Right cardiac atrium (tissue), 5 donors: ENCODE measurements around the gene APLN. TPM values are rescaled to one million over a fixed set of nuclear protein-coding genes. Genes with fewer than 3 reads are reported as not detected.

Source experiments
- ATAC-seq, 2 donors: fragments of 200-7000 bp; cut with Tn5 transposase; one replicate each; pipeline versions ENCODE4 v1.8.0 to v1.9.1; 2020; ENCODE audit warnings: moderate library complexity in 2 of 2, mild to moderate bottlenecking in 1 of 2
- DNase-seq, 3 donors: peaks; one replicate each; pipeline ENCODE4 v3.0.0-alpha.2; 2020
- H3K27ac ChIP-seq: one replicate; pipeline ENCODE4 v1.5.1; 2013; ENCODE audit warnings: mild to moderate bottlenecking, low read length, control low read depth, moderate library complexity
- H3K27me3 ChIP-seq: one replicate; pipeline ENCODE4 v1.6.1; 2013; ENCODE audit not compliant: control insufficient read depth, insufficient read depth
- H3K4me1 ChIP-seq: one replicate; pipeline ENCODE4 v1.6.1; 2013; ENCODE audit warnings: low read length; ENCODE audit not compliant: control insufficient read depth, insufficient read depth
- H3K4me3 ChIP-seq: one replicate; pipeline ENCODE4 v1.5.1; 2013; ENCODE audit warnings: low read length, control low read depth
- H3K9me3 ChIP-seq: one replicate; pipeline ENCODE4 v1.6.1; 2013; ENCODE audit warnings: low read length; ENCODE audit not compliant: control insufficient read depth
- WGBS: extraction: QIAGEN DNeasy Blood & Tissue Kit; methylation state at CpG from one replicate; pipeline ENCODE4 v1.1.7; 2013; 5-methylcytosine and 5-hydroxymethylcytosine counted together
- intact Hi-C, 4 donors: fragments of 100-400 bp; cut with DNase I; formaldehyde crosslinking; loops; one replicate each; pipeline versions ENCODE4 v1.11.0 to v1.14.0; 2022 to 2023
- polyA plus RNA-seq: library from polyadenylated mRNA; stranded (reverse); fragments of 200-250 nt; gene quantifications from one replicate; pipeline ENCODE4 v1.2.3, GENCODE V29; 2013
- total RNA-seq, 4 donors: library from RNA; stranded (reverse); fragmentation: NEBNext Ultra II Directional; extraction: Animal tissue kit (Norgen Biotek cat#: 25700); gene quantifications; one replicate each; pipeline ENCODE4 v1.2.1, GENCODE V29; 2021
- donor health status: healthy with polysubstance abuse.
- donor health status: DM: no; HTN: yes; CAD: no.
- donor health status: DM: no; HTN: no; CAD: no.
- donor health status: DM: no; HTN: yes; CAD: no; lungs with severe emphysema.
- donor health status: DM: yes; HTN: yes; CAD: no.

The APLN gene
- total and polyA plus RNA-seq, 5 donors: 4.0 to 10.5 (median 7.0) TPM

- no peaks in the 10 kb centered on the region for H3K27me3 ChIP-seq
- intact Hi-C loops: no loop called here
- DNase-seq (no peak), ATAC-seq (no peak)
- 84% methylated on average over 5 of the region's 5 CpGs for WGBS
- H3K9me3 ChIP-seq: no peaks in the 10 kb centered on the region
- peaks cover 2% of the 10 kb centered on the region for H3K4me1 ChIP-seq
- H3K27ac ChIP-seq: no peak overlapping the region
- H3K4me3 ChIP-seq: no peak overlapping the region
Measured at GRCh38 chrX:129614481-129615255, 40.1 kb downstream of the APLN start.

- no peaks in the 10 kb centered on the region for H3K27me3 ChIP-seq
- no peak for DNase-seq
- no peaks in the 10 kb centered on the region for H3K9me3 ChIP-seq
- no peak for ATAC-seq
- intact Hi-C loops: no loop called here
- H3K4me3 ChIP-seq: no peak overlapping the region
- peaks cover 2% of the 10 kb centered on the region for H3K4me1 ChIP-seq
- H3K27ac ChIP-seq: no peak overlapping the region
Measured at GRCh38 chrX:129613596-129613995, 41.2 kb downstream of the APLN start.

GRCh38 chrX:129612396-129612795 is 42.4 kb downstream of the APLN start:
- DNase-seq (no peak), ATAC-seq (no peak)
- Histone ChIP-seq H3K4me3 (no peak overlapping the region), H3K27me3 (no peaks in the 10 kb centered on the region), H3K9me3 (no peaks in the 10 kb centered on the region), H3K27ac (no peak overlapping the region), H3K4me1 (peaks cover 2% of the 10 kb centered on the region)
- WGBS: 80% methylated on average over 2 of the region's 2 CpGs
- intact Hi-C loops: no loop called here

GRCh38 chrX:129609395-129609794 is 45.4 kb downstream of the APLN start:
- Histone ChIP-seq H3K4me1 (peaks cover 3% of the 10 kb centered on the region), H3K4me3 (no peak overlapping the region), H3K9me3 (no peaks in the 10 kb centered on the region), H3K27me3 (no peaks in the 10 kb centered on the region), H3K27ac (no peak overlapping the region)
- DNase-seq (no peak), ATAC-seq (no peak)
- intact Hi-C loops: loop anchor here in 3 of 4 donors (5.0 to 10.0 kb wide), 8 partner anchors 115 to 1305 kb away; partner anchors contain the start of gene ZDHHC9 (in 1 of the 3)
- 86% methylated on average over 1 of the region's 1 CpG for WGBS

- intact Hi-C loops: loop anchor here in 3 of 4 donors (5.0 to 10.0 kb wide), 8 partner anchors 116 to 1306 kb away; partner anchors contain the start of gene ZDHHC9 (in 1 of the 3)
- WGBS: 91% methylated on average over 3 of the region's 3 CpGs
- peaks cover 3% of the 10 kb centered on the region for H3K4me1 ChIP-seq
Measured at GRCh38 chrX:129608496-129608895, 46.3 kb downstream of the APLN start.

GRCh38 chrX:129606918-129607317 is 47.8 kb downstream of the APLN start:
- Histone ChIP-seq H3K27ac (peak overlapping the region; percentile 17), H3K27me3 (no peaks in the 10 kb centered on the region), H3K9me3 (no peaks in the 10 kb centered on the region), H3K4me3 (no peak overlapping the region), H3K4me1 (peaks cover 3% of the 10 kb centered on the region)
- WGBS: 2% methylated on average over 5 of the region's 5 CpGs
- ATAC-seq (peak; percentile 50 to 69), DNase-seq (peak in 2 of 3 donors; percentile 36 to 66)
- intact Hi-C loops: loop anchor here in 3 of 4 donors (5.0 to 10.0 kb wide), 8 partner anchors 118 to 1308 kb away; partner anchors contain the start of gene ZDHHC9 (in 1 of the 3)

More at GRCh38 chrX:129608496-129608895, 46.3 kb downstream of the APLN start:
- no peaks in the 10 kb centered on the region for H3K9me3 ChIP-seq
- no peaks in the 10 kb centered on the region for H3K27me3 ChIP-seq
- no peak overlapping the region for H3K4me3 ChIP-seq
- ATAC-seq (no peak), DNase-seq (no peak)
- H3K27ac ChIP-seq: no peak overlapping the region

- H3K4me3 ChIP-seq: no peak overlapping the region
- no peaks in the 10 kb centered on the region for H3K27me3 ChIP-seq
- no peaks in the 10 kb centered on the region for H3K9me3 ChIP-seq
- H3K27ac ChIP-seq: peak overlapping the region; percentile 23
- intact Hi-C loops: loop anchor here (5.0 to 10.0 kb wide), 6 partner anchors 124 to 1314 kb away; partner anchors contain the start of genes UTP14A (in 1 of the 4) and ZDHHC9 (in 1 of the 4)
- no peak for DNase-seq
- WGBS: 31% methylated on average over 11 of the region's 11 CpGs
- ATAC-seq: peak in 1 of 2 donors; percentile 10
- peaks cover 3% of the 10 kb centered on the region for H3K4me1 ChIP-seq
Measured at GRCh38 chrX:129600981-129601424, 53.8 kb downstream of the APLN start.

DNA sequence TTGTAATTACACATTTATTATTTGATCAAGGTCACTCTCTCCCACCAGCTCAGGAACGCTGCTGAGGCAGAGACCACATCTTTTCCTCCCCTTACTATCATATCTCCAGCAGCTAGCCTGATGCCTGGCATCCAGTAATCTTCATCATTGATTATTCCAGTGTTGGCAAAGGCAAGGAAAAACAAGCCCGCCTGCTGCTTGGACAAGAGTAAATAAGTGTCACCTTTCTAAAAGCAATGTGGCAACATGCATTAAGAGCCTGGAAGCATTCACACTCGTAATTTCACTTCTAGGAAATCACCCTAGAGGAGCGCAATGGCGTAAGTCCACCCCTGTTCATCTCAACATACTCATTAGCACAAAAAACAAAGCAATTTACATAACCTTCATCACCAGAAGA is 54.8 kb downstream of the APLN start:
- ATAC-seq (no peak), DNase-seq (no peak)
- intact Hi-C loops: loop anchor here (5.0 to 10.0 kb wide), 6 partner anchors 125 to 1315 kb away; partner anchors contain the start of genes UTP14A (in 1 of the 4) and ZDHHC9 (in 1 of the 4)
- Histone ChIP-seq H3K27ac (no peak overlapping the region), H3K9me3 (no peaks in the 10 kb centered on the region), H3K27me3 (no peaks in the 10 kb centered on the region), H3K4me3 (no peak overlapping the region), H3K4me1 (no peaks in the 10 kb centered on the region)
- WGBS: 89% methylated on average over 5 of the region's 5 CpGs

- no peaks in the 10 kb centered on the region for H3K9me3 ChIP-seq
- no peaks in the 10 kb centered on the region for H3K4me1 ChIP-seq
- H3K27ac ChIP-seq: no peak overlapping the region
- no peak overlapping the region for H3K4me3 ChIP-seq
- DNase-seq: no peak
- no peaks in the 10 kb centered on the region for H3K27me3 ChIP-seq
- 78% methylated on average over 5 of the region's 5 CpGs for whole genome bisulfite sequencing
- intact Hi-C loops: no loop called here
- no peak for ATAC-seq
Measured at GRCh38 chrX:129599499-129599898, 55.3 kb downstream of the APLN start.

DNA sequence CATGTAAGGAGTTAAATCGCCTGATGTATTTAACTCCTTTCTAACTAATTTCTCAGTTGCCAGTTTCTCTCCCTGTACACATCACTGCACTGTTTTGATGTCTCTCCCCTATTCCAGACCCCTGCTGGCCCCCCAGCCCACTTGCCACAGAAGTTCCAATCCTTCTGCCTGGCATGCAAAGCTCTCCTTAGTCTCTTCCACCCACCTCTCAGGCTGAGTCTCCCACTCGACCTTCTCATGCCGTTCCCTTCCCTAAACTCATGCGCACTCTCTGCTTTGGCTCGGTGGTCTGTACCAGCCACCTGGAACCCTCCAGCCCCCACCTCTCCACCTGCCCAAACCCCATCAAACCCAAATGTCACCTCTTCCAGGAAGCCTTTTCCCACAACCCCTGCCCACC is 56.9 kb downstream of the APLN start:
- H3K27me3 ChIP-seq: no peaks in the 10 kb centered on the region
- H3K4me1 ChIP-seq: no peaks in the 10 kb centered on the region
- 79% methylated on average over 5 of the region's 5 CpGs for WGBS
- DNase-seq: no peak
- no peak for ATAC-seq
- no peaks in the 10 kb centered on the region for H3K9me3 ChIP-seq
- intact Hi-C loops: no loop called here
- no peak overlapping the region for H3K4me3 ChIP-seq
- no peak overlapping the region for H3K27ac ChIP-seq

DNA sequence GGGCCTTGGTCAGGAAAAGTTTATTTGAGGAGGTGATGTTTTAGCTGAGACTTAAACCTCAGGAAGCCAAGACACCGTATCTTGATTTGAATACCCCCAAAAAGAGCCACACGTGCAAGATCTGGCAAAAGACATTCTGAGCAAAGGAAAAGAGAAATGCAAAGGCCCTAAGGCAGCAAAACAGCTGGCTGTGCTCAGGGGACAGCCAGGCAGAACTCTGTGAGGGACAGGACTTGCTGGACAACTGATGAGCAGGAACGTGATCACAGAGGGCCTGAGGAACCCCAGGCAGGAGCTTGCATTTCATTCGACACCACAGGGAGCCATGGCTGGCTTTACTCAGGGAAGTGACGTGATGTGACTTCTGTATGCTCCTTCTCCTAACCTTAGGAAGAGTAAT is 58.7 kb downstream of the APLN start:
- no peak for ATAC-seq
- intact Hi-C loops: no loop called here
- WGBS: 79% methylated on average over 5 of the region's 5 CpGs

More for the DNA sequence above, 58.7 kb downstream of the APLN start:
- H3K4me3 ChIP-seq: no peak overlapping the region
- H3K4me1 ChIP-seq: no peaks in the 10 kb centered on the region
- no peaks in the 10 kb centered on the region for H3K9me3 ChIP-seq
- H3K27ac ChIP-seq: no peak overlapping the region
- H3K27me3 ChIP-seq: no peaks in the 10 kb centered on the region
- no peak for DNase-seq
